ENCODE data around the gene SUPT5H. TPM values are rescaled to one million over a fixed set of nuclear protein-coding genes. Genes with fewer than 3 reads are reported as not detected.

SUPT5H gene
- total and polyA plus RNA-seq, 2 experiments from 2014 or later = 71.6 to 184 TPM

- no peaks in the 10 kb centered on the region for H3K9me2 ChIP-seq (replicated peaks; ENCODE audit: insufficient read depth)
- no peak overlapping the region for H3K4me3 ChIP-seq
- 84% methylated on average over 5 of the region's 5 CpGs for WGBS (ENCODE audit: low lambda C conversion rate, missing lambda C conversion rate)
- H3K79me2 ChIP-seq = no peaks in the 10 kb centered on the region
- H4K20me1 ChIP-seq (ENCODE audit: insufficient read depth, poor library complexity, severe bottlenecking) = no peaks in the 10 kb centered on the region
- no peaks in the 10 kb centered on the region for H3K9me3 ChIP-seq (ENCODE audit: low read depth)
- peaks cover 39% of the 10 kb centered on the region for H3K27me3 ChIP-seq
- H3K27ac ChIP-seq = no peak overlapping the region
- TF ChIP-seq CTCF (IDR thresholded peaks at IDR 0.05; ENCODE audit: poor library complexity) (no peak), EZH2phosphoT487 (IDR thresholded peaks at IDR 0.05; ENCODE audit: low read depth, severe bottlenecking, unreplicated experiment) (no peak), EZH2 (IDR thresholded peaks at IDR 0.05; ENCODE audit: borderline replicate concordance) (no peak)
- no peak overlapping the region for H2AFZ ChIP-seq
- no peaks in the 10 kb centered on the region for H3K36me3 ChIP-seq (replicated peaks; ENCODE audit: insufficient read depth, low read depth)
- no peaks in the 10 kb centered on the region for H3K4me1 ChIP-seq (ENCODE audit: insufficient read depth)
- no peak overlapping the region for H3K4me2 ChIP-seq
- no peak for DNase-seq (ENCODE audit: low spot score)
Observed at GRCh38 chr19:39518458-39518857, 73.1 kb downstream of the SUPT5H start.

DNA sequence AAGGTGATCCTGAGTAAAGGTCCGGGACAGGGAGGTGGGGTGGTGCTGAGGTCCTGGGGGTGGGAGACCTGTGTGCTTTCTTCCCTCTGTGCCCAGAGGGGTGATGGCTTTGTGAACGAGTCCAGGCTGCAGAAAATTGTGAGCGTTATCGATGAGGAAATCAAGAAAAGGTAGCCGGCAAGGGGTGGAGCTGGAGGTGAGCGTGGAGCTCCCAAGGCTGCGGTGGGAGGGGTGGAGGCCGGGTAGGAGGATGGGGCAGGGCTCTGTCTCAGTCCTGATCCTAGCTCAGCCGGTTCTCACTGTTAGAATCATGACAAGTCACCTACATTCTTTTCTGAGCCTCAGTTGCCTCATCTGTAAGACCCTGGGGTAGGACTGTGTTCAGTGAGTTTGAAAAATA is 73.6 kb downstream of the SUPT5H start:
- H3K4me3 ChIP-seq = no peak overlapping the region
- no peaks in the 10 kb centered on the region for H3K36me3 ChIP-seq (replicated peaks; ENCODE audit: insufficient read depth, low read depth)
- H3K4me1 ChIP-seq (ENCODE audit: insufficient read depth) = no peaks in the 10 kb centered on the region
- H3K79me2 ChIP-seq = no peaks in the 10 kb centered on the region
- H3K4me2 ChIP-seq = no peak overlapping the region
- TF ChIP-seq CTCF (IDR thresholded peaks at IDR 0.05; ENCODE audit: poor library complexity) (no peak), EZH2 (IDR thresholded peaks at IDR 0.05; ENCODE audit: borderline replicate concordance) (no peak), EZH2phosphoT487 (IDR thresholded peaks at IDR 0.05; ENCODE audit: low read depth, severe bottlenecking, unreplicated experiment) (no peak)
- no peak for DNase-seq (ENCODE audit: low spot score)
- no peak overlapping the region for H3K27ac ChIP-seq
- WGBS (ENCODE audit: low lambda C conversion rate, missing lambda C conversion rate) = 80% methylated on average over 9 of the region's 9 CpGs
- H3K27me3 ChIP-seq = peaks cover 35% of the 10 kb centered on the region
- H4K20me1 ChIP-seq (ENCODE audit: insufficient read depth, poor library complexity, severe bottlenecking) = no peaks in the 10 kb centered on the region
- no peaks in the 10 kb centered on the region for H3K9me3 ChIP-seq (ENCODE audit: low read depth)
- no peak overlapping the region for H2AFZ ChIP-seq
- H3K9me2 ChIP-seq (replicated peaks; ENCODE audit: insufficient read depth) = no peaks in the 10 kb centered on the region

GRCh38 chr19:39520541-39521484 is 75.4 kb downstream of the SUPT5H start:
- no peak for TF ChIP-seq CTCF (IDR thresholded peaks at IDR 0.05; ENCODE audit: poor library complexity)
- no peak for TF ChIP-seq EZH2phosphoT487 (IDR thresholded peaks at IDR 0.05; ENCODE audit: low read depth, severe bottlenecking, unreplicated experiment)
- no peak for TF ChIP-seq EZH2 (IDR thresholded peaks at IDR 0.05; ENCODE audit: borderline replicate concordance)
- H3K9me2 ChIP-seq (replicated peaks; ENCODE audit: insufficient read depth) = no peaks in the 10 kb centered on the region
- peaks cover 17% of the 10 kb centered on the region for H3K27me3 ChIP-seq
- no peak overlapping the region for H2AFZ ChIP-seq
- WGBS (ENCODE audit: low lambda C conversion rate, missing lambda C conversion rate) = 88% methylated on average over 8 of the region's 8 CpGs
- no peak overlapping the region for H3K4me2 ChIP-seq
- no peaks in the 10 kb centered on the region for H3K36me3 ChIP-seq (replicated peaks; ENCODE audit: insufficient read depth, low read depth)
- H3K4me3 ChIP-seq = no peak overlapping the region
- no peaks in the 10 kb centered on the region for H4K20me1 ChIP-seq (ENCODE audit: insufficient read depth, poor library complexity, severe bottlenecking)
- H3K27ac ChIP-seq = no peak overlapping the region
- no peaks in the 10 kb centered on the region for H3K79me2 ChIP-seq
- H3K4me1 ChIP-seq (ENCODE audit: insufficient read depth) = no peaks in the 10 kb centered on the region
- H3K9me3 ChIP-seq (ENCODE audit: low read depth) = no peaks in the 10 kb centered on the region
- no peak for DNase-seq (ENCODE audit: low spot score)

Data from hepatocyte (in vitro differentiated cells).